ENCODE measurements around the gene NRBP1.
A peak's percentile ranks its signal among the peaks of the same experiment; 100 is the strongest.

Gene NRBP1

DNA sequence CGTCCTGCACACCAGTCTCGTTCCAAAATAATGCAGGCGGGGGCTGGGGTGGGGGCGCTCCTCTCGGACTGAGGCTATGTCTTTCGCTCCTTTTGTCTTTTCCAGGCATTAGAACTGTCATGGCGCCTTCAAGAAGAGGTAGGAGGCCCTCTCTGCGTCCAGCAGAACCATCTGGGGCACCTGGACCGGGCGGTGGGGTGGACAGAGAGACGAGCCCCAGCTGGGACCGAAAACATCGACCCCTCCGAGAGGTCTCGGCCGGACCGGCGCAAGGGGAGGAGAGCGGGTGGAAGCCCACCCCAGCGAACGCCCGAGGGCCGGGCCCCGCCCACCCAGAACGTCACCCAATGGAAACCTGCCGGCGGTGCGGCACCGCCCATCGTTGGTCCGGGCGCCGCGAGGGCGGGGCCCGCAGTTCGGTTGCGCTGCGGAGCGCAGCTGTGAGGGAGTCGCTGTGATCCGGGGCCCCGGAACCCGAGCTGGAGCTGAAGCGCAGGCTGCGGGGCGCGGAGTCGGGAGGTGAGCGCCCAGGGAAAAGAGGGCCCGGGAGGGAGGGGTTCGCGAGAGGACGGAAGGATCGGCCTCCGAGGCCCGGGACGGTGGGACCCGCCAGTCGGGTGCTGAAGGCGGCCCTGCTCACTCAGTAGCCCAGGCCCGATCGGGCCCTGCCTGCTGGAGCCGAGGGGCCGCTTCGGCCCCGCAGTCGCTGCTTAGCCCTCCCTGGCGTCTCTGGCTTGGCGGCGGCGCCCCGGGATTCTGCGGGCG lies at the start of gene NRBP1:
Gene NRBP1, plus strand, starts transcription at position 419 of the 765 bp plus-strand sequence. CDS start 4,643 bp downstream, outside the sequence.
- DNase-seq, result peak; percentile 84

- DNase-seq, result no peak
Measured at GRCh38 chr2:27378809-27379290, 49.6 kb upstream of the NRBP1 start.

GRCh38 chr2:27379383-27379835 lies 49.0 kb upstream of the NRBP1 start:
- DNase-seq, result no peak

DNA sequence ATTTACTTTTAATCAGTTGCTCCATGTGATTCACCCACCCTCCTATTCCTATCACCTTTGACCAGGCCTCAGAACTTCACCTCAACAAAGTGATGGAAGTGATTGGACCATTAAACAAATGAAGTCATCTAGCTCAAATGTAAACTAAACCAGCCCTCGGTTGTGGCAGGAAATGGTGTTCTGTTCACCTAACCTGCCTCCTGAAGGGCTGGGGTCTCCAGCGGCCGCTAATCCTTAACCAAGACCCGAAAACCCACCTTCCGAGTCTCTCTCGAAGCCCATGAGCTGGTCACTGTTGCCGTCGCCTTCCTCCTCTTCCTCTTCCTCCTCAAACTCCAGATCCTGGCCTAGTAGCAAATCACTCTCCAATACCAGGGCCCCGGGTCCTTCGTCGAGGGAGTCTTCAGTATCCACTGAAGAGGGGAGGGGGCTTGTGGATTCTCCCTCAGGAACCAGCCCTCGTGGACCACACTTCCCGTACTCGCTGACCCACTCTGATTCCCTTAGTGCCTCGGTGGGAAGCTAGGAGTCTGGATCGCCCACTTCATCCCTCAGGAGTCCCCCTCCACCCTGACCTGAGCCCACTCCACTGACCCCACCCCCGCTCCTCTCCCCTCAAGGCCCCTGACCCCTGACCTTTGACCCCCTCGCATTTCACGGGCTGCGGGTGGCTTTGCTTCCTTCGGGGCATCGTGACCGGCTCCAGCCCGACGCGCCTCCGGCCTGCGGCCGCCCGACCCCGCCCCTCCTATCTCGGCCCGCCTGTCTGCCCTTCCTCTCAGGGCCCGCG lies 48.4 kb upstream of the NRBP1 start:
- DNase-seq, result peak; percentile 56

DNA sequence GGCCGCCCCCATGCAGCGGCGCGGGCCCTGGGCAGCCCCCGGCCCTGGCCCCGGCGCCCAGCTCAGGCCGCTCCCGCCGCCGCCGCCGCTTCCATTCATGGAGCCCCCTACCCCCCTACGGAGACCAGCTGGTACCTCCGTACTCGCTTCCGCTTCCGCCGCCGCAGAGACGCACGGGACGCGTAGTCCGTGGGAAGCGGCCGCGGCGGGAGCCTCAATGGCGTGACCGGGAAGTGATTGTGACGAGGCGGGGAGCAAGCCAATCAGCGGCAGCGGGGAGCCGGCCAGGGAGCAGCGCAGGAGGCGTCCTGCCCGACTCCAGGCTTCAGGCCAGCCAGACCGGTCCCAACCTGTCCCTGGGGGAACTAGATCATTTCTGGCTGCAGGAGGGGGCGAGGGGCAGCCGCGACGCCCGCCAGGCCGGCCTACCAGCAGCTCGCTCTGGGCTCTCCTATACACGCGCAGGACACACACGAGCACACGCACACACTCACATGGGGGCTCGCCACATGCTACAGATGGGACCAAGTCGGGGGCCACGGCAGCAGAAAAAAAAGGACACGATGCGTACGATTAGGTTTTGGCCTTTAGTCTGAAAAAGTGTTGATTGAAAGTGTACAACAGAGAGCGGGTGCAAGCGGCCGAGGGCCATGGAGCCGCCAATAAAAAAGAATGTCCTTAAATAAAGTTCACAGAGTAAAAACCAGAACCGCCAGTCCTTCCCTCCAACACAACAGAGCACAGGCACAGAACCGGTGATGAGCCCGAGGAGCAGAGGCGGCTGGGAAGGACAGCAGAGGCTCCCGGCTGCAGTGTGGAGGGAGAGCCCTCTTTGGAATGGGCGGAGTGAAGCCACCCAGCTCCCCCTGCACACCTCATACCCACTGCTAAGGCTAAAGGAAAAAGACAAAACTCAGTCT lies 47.5 kb upstream of the NRBP1 start, which contains the start of gene ZNF513:
Gene ZNF513, minus strand, starts transcription at position 109 of the 920 bp plus-strand sequence. CDS start 208 bp downstream, outside the sequence.
- peak; percentile 87 for DNase-seq

GRCh38 chr2:27381577-27382181 lies 46.8 kb upstream of the NRBP1 start:
- DNase-seq, result no peak

GRCh38 chr2:27390822-27391679 lies 37.4 kb upstream of the NRBP1 start:
- no peak for DNase-seq

- DNase-seq, result no peak
Measured at GRCh38 chr2:27393225-27393624, 35.2 kb upstream of the NRBP1 start.

- DNase-seq, result no peak
Measured at GRCh38 chr2:27398962-27399361, 29.5 kb upstream of the NRBP1 start.

DNA sequence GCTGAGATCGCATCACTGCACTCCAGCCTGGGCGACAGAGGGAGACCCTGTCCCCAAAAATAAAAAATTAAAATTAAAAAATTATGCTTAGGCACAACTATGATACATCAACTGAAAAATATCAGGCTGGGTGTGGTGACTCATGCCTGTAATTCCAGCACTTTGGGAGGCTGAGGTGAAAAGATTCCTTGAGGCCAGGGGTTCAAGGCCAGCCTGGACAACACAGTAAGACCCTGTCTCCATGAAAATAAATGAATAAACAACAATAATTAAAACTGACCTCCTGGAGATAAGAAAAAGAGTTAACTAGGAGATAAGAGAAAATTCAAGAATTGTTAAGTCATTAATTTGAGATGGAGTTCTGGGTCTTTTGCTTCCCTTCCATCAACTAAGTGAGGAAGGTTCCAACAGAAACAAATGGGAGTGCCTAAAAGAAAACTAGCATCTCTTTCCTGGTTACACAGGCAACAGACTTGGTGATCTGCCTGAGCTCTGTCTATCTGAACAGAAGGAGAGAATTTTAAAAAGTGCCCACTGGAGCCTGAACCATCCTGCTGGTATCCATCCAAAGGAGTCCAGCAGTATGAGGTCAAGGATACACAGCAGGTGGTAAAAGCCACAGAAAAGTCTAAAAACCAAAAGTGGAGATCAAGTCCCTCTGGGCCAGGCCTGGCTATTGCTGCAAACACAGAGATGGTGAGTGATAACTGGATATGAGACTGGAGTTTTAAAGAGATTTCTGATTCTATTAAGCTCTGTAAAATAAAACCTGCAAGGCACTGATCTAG lies 27.9 kb upstream of the NRBP1 start:
- DNase-seq, result no peak

DNA sequence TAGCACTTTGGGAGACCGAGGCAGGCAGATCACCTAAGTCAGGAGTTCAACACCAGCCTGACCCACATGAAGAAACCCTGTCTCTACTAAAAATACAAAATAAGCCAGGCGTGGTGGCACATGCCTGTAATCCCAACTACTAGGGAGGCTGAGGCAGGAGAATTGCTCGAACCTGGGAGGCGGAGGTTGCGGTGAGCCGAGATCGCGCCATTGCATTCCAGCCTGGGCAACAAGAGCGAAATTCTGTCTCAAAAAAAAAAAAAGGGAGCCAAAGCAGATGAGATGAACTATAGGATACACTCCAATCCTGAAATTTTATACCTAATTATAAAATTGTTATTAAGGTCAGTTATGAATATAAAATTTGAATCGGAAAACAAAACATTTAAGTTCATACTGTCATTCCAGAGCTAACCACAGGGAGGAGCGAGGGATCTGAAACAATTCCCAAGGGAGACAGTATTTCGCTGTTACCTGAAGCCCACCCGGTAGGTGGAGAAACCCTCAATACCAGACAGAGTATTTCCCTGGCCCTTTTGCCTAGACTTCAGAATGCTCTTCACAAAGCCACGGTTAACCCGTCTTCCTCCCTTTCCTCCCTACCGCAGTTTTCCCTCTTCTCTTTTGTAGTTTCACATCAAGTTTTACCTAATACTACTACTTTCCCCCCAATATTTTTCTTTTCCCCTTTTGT lies 20.5 kb upstream of the NRBP1 start:
- DNase-seq, result no peak

DNA sequence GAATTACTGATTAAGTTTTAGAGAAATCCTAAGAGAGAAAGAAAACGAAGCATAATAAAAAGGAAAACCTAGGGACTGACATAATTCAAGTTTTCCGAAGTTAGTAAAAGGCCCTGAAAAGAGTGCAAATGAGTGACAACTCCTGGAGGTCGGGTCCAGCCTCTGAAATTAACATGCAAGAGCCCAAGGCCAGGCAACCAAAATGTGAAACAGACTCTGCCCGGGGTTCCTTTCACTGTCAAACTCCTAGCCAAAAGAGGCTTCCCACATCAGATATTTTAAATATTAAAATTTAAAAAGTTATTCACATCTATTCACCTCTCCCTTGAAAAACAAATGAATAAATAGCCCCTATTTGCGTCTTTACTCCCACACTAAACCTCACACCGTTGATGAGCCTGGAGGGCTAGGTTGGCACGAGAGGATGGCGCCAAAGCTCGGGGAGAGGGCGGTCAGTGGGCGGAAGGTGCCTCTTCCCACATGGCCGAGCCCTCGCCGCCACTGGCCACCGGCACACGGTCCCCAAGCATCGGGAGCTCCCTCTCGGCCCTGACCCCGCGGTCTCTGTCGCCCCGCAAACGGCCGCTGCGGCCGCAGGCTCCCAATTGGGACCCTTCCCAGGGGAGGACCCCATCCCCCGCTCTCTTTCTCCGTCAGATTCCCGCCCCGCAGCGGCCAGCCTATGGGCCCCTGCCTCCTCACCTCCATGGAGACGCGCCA lies 19.7 kb upstream of the NRBP1 start:
- DNase-seq, result no peak

DNA sequence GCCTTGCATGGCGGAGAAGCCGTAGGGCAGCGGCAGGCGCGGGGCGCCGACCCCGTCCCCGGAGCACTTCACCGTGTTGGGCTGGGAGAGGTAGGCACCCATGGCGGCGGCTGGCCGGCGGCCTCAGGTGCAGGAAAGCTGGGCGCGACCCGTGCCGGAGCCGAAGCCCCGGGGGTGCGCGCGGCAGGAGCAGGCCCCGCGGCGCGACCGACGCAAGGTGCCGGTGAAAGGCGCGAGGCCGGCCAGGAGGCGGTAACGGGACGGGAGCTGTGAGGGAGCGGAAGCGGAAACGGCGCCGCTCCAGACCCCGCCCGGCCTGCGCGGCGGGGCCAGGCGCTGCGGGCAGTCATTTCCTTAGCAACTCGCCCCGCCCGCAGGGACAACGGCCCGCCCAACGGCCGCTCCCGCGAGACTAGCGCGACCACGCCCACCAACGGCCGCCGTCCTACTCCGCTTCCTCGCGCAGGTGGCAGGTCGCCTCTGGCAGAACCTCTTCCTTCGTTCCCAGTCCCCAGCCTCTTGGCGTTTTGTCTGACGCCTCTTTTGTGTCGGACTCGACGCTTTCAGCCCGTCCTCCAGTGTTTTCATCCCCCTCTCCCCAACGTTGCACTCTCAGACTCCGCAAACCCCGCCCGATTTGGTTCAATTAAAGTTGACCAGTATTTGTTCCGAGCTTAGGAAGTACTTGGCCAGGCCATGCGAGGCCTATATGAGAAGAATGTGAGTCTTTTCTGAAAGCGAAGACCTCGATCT lies 18.9 kb upstream of the NRBP1 start, which contains the start of gene PPM1G:
Gene PPM1G, minus strand, starts transcription at position 271 of the 753 bp plus-strand sequence. Its CDS starts 169 bp downstream, at position 102.
- peak; percentile 93 for DNase-seq

GRCh38 chr2:27412419-27413152 lies 15.8 kb upstream of the NRBP1 start:
- no peak for DNase-seq

- no peak for DNase-seq
Measured at GRCh38 chr2:27416151-27416550, 12.3 kb upstream of the NRBP1 start.

- DNase-seq, result no peak
Measured at GRCh38 chr2:27420996-27421395, 7.4 kb upstream of the NRBP1 start.

DNA sequence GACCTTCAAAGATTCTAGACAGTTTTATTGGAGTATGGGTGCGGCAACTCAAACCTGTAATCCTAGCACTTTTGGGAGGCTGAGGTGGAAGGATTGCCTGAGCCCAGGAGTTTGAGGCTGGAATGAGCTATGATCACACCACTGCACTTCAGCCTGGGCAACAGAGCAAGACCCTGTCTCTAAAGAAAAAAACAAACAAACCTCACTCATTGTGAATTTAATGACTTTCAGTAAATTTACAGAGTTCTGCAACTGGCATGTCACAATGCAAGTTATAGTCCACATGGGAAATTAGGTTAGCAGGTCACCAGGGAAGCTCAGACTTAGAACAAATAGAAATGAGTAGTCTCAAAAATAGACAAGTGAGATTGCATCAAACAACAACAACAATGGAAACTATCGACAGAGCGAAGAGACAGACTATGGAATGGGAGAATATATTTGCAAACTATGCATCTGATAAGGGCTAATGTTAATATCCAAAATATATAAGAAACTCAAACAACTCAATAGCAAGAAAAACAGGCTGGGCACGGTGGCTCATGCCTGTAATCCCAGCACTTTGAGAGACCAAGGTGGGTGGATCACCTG lies 6.7 kb upstream of the NRBP1 start:
- no peak for DNase-seq
